NCI-H748 treated with DMSO at 0.1 percent for 48 hours (cell line): Measurements from ENCODE around the gene S100A14.
"Not testable (repeated sequence)": the region's sequence is repeated elsewhere in the genome, so short reads cannot be mapped to it uniquely, and the experiment has no call there.

Experiments used
- DNase-seq: peaks from one replicate; lab custom pipeline; 2025; lab: John Stamatoyannopoulos, UW

S100A14 gene

GRCh38 chr1:153616144-153616916 is at the start of gene S100A14:
Gene S100A14 (minus strand): TSS chr1:153616325. CDS start chr1:153615858, 467 bp downstream.
- DNase-seq, result no peak

- DNase-seq, result no peak
Observed at GRCh38 chr1:153663211-153663610, 47.1 kb upstream of the S100A14 start.

DNA sequence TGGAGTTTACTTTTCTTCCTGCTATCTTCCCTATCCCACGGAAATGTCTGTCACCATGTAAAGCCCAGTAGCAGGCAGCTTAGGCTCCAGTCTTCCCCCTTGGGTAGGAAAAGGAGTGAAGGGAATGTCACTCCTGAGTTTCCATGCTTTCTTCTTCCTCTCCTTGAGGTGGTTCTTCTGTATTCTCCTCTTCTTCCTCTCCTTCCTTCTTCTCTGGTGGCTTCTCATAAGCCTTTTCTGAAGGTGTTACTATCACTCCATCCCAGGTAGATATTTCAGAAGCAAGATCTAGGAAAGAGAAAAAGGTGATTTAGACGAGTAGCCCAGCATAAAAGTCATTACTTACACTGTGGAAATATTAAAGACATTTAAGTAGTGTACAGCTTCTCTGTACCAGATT is 46.1 kb upstream of the S100A14 start:
- DNase-seq, result no peak

DNA sequence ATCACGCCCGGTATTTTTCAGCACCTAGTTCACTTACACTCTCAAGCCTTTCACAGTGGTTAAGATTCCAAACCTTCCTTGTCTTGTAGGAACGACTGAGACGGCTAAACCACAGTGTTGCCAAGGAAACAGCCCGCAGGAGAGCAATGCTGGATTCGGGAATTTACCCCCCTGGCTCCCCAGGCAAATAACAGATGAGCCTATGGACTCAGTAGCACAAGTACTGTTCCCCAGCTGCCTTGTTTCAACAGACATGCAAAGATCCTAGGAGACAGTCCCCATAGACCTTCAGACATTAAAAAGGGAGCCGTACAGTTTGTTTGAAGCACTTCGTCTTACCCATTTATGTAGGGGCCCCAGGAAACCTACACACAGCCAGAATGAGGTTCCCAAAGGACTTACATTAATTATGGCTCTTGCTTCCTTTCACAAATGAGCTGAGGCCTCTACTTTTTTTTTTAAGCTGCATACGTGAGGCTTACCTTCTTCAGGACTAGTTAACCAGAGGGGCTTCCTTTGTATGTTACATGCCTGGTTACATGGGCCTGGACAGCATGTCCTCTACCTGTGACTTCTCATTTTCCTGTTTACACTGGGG is 45.1 kb upstream of the S100A14 start:
- DNase-seq, result no peak

- DNase-seq, result no peak
Observed at GRCh38 chr1:153659656-153660055, 43.5 kb upstream of the S100A14 start.

GRCh38 chr1:153659175-153659534 is 43.0 kb upstream of the S100A14 start:
- no peak for DNase-seq

- peak; percentile 70 for DNase-seq
Observed at GRCh38 chr1:153658400-153659174, 42.5 kb upstream of the S100A14 start, which contains the start of gene SNAPIN. Gene SNAPIN (plus strand): TSS chr1:153658703. CDS start chr1:153658744, 41 bp downstream.

GRCh38 chr1:153655333-153655732 is 39.2 kb upstream of the S100A14 start:
- no peak for DNase-seq

DNA sequence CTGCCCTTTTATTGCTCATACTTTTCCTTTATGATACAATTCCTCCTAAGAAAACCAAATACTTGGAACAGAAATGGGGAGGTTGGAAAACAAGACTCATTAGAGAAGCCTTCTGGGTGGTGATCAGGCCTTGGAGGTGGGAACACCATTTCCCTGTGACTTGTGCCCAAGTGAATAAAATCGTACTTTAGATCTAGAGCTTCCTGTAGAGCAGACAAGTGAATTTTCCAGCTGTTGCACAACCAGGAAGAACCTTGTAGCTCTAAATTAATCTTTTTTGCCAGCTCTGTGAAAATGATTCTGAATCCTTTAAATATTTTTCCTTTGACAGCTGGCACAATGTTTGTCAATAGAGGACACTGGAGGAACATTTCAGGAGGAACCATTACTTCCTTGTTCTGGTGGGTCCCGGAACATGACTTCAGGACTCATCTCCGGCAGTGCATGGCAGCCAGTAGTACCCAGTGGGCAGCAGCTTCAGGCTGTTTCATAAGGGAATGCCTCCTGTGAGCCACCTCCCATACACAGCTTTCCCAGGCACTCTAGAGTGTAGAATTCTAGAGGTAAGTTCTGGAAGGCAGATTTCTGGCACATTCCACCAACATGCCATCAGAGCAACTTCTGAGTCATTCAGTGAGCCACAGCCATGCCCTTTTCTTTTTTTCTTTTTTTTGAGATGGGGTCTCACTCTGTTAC is 36.8 kb upstream of the S100A14 start:
- DNase-seq, result no peak

DNA sequence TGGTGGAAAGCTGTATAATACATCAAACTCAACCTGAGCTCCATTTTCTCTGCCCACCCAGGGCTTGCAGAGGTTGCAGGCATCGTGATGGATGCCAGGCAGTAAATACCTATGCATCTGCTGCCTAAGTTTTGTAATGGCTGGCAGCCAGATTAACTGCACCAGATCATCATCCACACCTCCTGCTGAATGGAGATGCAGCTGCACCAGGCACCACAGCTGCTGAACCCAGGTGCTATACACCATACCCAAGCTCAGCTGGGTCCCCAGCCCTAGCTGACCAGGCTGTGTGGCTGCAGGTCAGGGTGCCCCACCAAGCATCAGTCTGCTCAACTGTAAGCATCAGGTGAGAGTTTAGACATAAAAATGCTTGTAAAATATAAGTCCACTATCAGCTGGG is 35.6 kb upstream of the S100A14 start:
- DNase-seq, result no peak

- no peak for DNase-seq
Observed at GRCh38 chr1:153649863-153650235, 33.7 kb upstream of the S100A14 start.

GRCh38 chr1:153649137-153649862 is 33.2 kb upstream of the S100A14 start:
- DNase-seq, result no peak

- no peak for DNase-seq
Observed at GRCh38 chr1:153648000-153648643, 32.0 kb upstream of the S100A14 start.

GRCh38 chr1:153647346-153647714 is 31.2 kb upstream of the S100A14 start:
- DNase-seq, result no peak

DNA sequence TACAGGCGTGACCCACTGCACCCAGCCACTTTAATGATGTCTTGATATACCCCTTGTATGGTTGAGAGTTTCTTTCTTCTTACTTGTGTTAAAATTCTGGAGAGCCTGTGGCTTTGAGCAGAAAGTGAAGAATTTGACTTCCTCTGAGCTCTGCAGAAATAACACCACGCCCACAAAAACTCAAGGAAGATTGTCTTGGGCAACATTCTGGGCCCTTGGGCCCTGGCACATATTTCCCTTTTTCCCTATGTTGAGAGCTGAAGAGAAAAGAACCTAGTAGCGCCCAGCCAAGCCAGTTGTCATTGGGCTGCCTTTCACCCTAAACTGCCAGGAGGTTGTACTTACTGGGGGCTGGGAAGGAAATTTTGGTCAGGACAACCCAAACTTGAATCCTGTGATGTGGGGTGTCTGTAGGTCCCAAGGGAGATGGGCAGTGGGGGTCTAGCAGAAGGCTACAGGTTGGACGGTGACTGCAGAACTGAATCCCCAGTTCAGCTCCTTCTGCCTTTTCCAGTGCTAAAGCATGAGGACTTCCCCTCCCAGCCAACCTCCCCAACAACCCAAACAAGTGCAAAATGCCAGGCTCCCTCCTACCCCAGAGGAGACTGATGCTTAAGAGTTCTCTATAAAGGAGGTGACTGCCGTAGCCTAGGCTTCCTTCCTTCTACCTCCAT is 30.7 kb upstream of the S100A14 start:
- DNase-seq, result no peak

GRCh38 chr1:153643816-153644215 is 27.7 kb upstream of the S100A14 start:
- DNase-seq, result no peak

DNA sequence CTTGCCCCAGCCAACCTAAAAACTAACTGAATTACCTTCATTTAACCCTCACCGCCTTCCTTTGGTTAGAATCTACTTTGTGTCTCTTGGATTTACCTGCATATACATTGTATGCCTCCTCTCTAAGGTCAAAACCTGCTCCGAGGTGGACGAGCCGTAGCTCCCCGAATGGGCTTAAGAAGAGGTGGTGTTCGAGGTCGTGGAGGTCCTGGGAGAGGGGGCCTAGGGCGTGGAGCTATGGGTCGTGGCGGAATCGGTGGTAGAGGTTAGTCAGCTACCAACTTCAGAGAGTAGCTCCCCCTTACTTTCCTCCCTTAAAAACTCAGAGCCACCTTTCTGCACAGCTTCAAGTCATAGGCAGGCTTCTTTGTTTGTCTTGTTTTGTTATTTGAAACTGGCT is 27.0 kb upstream of the S100A14 start:
- DNase-seq, result no peak

- DNase-seq, result no peak
Observed at GRCh38 chr1:153642161-153642560, 26.0 kb upstream of the S100A14 start.

DNA sequence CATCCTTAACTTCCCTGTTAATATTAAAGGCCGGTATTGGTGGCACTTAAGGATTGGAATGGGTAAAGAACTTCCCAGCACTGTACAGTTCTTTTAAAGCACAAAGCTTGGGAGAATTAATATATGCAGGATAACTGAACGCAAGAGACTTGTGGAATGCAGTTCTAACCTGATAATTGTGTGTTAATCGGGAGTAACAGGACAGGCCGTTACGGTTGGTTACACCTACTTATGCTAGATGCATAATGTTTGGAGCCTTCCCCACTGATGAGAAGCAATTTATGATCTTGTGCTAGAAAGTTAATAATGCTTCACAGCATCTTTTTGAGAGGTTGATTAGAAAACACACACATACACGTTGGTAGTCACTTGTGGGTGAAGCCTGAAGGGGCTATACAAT is 24.7 kb upstream of the S100A14 start:
- no peak for DNase-seq

DNA sequence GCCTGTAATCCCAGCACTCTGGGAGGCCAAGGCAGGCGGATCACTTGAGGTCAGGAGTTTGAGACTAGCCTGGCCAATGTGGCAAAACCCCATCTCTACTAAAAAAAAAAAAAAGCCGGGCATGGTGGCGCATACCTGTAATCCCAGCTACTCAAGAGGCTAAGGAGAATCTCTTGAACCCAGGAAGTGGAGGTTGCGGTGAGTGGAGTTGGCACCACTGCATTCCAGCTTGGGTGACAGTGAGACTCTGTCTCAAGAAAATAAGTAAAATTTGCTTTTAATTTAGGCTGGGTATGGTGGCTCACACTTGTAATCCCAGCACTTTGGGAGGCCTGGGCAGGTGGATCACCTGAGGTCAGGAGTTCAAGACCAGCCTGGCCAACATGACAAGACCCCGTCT is 24.1 kb upstream of the S100A14 start:
- not testable (repeated sequence) for DNase-seq

GRCh38 chr1:153639280-153639679 is 23.2 kb upstream of the S100A14 start:
- DNase-seq, result no peak
